IPS-18a (cell line): Measurements from ENCODE around the gene TTI1.

Source experiments
- H3K27ac ChIP-seq: one replicate; pipeline ENCODE4 v1.5.1; 2013; ENCODE audit warnings: low read length
- H3K27me3 ChIP-seq: one replicate; pipeline ENCODE4 v1.6.1; 2013; ENCODE audit warnings: mild to moderate bottlenecking, low read length; ENCODE audit not compliant: control insufficient read depth, insufficient read depth
- H3K36me3 ChIP-seq: one replicate; pipeline ENCODE4 v1.6.1; 2013; ENCODE audit warnings: low read depth, low read length; ENCODE audit not compliant: control insufficient read depth
- H3K4me1 ChIP-seq: one replicate; pipeline ENCODE4 v1.6.1; 2013; ENCODE audit warnings: low read depth, low read length; ENCODE audit not compliant: control insufficient read depth
- H3K4me3 ChIP-seq: one replicate; pipeline ENCODE4 v1.5.1; 2013; ENCODE audit warnings: low read length
- H3K9ac ChIP-seq: one replicate; pipeline ENCODE4 v1.6.1; 2013; ENCODE audit warnings: mild to moderate bottlenecking, low read length, moderate library complexity
- H3K9me3 ChIP-seq: one replicate; pipeline ENCODE4 v1.6.1; 2013; ENCODE audit warnings: low read depth, low read length; ENCODE audit not compliant: control insufficient read depth

The TTI1 gene

GRCh38 chr20:37939701-37940560 is 93.3 kb downstream of the TTI1 start:
- no peaks in the 10 kb centered on the region for H3K9me3 ChIP-seq
- no peak overlapping the region for H3K27ac ChIP-seq
- no peaks in the 10 kb centered on the region for H3K36me3 ChIP-seq
- no peak overlapping the region for H3K4me3 ChIP-seq
- H3K4me1 ChIP-seq, result no peaks in the 10 kb centered on the region
- H3K27me3 ChIP-seq, result no peaks in the 10 kb centered on the region
- H3K9ac ChIP-seq, result no peak overlapping the region

- Histone ChIP-seq H3K36me3 (no peaks in the 10 kb centered on the region), H3K27me3 (no peaks in the 10 kb centered on the region), H3K27ac (no peak overlapping the region), H3K4me3 (no peak overlapping the region), H3K4me1 (no peaks in the 10 kb centered on the region), H3K9ac (no peak overlapping the region), H3K9me3 (no peaks in the 10 kb centered on the region)
Observed at GRCh38 chr20:37938954-37939353, 94.3 kb downstream of the TTI1 start.

GRCh38 chr20:37938181-37938750 is 95.0 kb downstream of the TTI1 start:
- Histone ChIP-seq H3K9ac (no peak overlapping the region), H3K9me3 (no peaks in the 10 kb centered on the region), H3K4me1 (peaks cover 4% of the 10 kb centered on the region), H3K36me3 (no peaks in the 10 kb centered on the region), H3K4me3 (no peak overlapping the region), H3K27me3 (no peaks in the 10 kb centered on the region), H3K27ac (no peak overlapping the region)

DNA sequence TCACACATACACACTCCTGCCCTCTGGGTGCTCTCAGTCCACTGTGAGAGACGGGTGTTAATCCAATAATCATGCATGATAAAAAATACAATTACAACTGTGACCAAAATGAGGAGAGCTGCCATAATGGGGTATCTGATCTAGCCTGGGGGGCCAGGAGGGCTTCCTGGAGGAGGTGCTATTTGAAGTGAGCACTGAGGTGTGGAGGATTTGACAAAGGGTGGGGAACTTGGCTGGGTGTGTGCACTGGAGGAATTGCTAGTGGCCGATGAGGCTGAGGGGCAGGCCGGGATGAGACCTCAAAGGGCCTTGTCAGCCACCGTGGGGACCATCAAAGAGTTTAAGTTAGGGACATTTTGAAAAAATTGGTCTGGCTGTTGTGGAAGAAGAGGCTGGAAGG is 95.6 kb downstream of the TTI1 start:
- Histone ChIP-seq H3K9ac (no peak overlapping the region), H3K4me1 (peaks cover 8% of the 10 kb centered on the region), H3K9me3 (no peaks in the 10 kb centered on the region)

DNA sequence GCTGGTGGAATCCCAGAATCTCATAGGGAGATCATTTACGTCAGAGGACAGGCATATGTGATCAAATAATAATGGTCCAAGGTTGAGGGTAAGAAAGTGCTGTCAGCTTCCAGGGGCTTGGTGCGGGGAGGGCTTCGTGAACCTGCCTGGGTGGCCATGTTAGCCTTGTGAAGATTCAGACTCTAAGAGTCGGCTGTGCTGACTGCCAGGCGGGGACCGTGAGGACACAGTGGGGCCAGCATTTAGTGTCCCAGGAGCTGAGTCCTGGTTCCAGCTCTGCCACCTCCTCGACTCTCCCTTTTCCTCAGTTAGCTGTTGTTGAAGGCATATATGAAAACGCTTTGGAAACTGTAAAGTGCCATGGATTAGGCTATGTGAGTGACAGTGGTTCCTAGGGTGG is 96.8 kb downstream of the TTI1 start:
- H3K27me3 ChIP-seq, result no peaks in the 10 kb centered on the region
- no peaks in the 10 kb centered on the region for H3K36me3 ChIP-seq
- no peak overlapping the region for H3K27ac ChIP-seq
- H3K4me3 ChIP-seq, result no peak overlapping the region
- no peaks in the 10 kb centered on the region for H3K9me3 ChIP-seq
- H3K9ac ChIP-seq, result no peak overlapping the region
- peaks cover 8% of the 10 kb centered on the region for H3K4me1 ChIP-seq

More for the DNA sequence above, 95.6 kb downstream of the TTI1 start:
- H3K36me3 ChIP-seq, result no peaks in the 10 kb centered on the region
- no peaks in the 10 kb centered on the region for H3K27me3 ChIP-seq
- H3K4me3 ChIP-seq, result no peak overlapping the region
- no peak overlapping the region for H3K27ac ChIP-seq

DNA sequence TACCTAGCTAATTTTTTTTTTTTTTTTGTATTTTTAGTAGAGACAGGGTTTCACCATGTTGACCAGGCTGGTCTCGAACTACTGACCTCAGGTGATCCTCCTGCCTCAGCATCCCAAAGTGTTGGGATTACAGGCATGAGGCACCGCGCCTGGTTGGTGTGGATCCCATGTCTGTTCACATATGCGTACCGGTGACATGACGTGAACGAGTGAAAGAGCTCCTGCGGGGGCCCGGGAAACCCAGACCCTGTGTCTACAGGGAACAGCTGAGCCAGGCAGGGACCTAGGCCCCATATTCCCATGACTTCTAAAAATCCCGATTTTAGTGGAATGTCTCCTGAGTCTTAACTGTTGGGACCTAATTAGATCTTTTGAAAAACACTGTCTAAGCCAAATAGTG is 97.2 kb downstream of the TTI1 start:
- H3K9me3 ChIP-seq, result no peaks in the 10 kb centered on the region
- no peak overlapping the region for H3K27ac ChIP-seq
- H3K27me3 ChIP-seq, result no peaks in the 10 kb centered on the region
- H3K36me3 ChIP-seq, result no peaks in the 10 kb centered on the region
- H3K4me3 ChIP-seq, result no peak overlapping the region
- H3K9ac ChIP-seq, result no peak overlapping the region
- peaks cover 8% of the 10 kb centered on the region for H3K4me1 ChIP-seq

DNA sequence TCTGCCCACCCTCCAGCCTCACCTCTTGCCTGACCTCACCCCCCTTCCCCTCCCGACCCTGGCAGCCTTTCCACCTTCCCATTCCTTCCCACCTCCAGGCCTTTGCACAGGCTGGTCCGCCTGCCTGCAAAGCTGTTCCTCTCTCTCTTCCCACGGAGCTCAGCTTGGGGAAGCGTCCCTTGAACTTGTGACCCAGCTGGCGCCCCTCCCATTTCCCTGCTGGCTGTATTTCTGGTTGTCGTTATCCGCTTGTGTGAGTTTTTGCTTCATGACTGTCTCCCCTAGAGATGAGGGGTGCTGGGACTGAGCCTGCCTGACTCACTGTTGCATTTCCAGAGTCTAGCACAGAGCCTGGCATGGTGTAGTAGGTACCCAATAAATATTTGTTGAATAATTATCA is 97.8 kb downstream of the TTI1 start:
- no peak overlapping the region for H3K27ac ChIP-seq
- no peaks in the 10 kb centered on the region for H3K36me3 ChIP-seq
- H3K9ac ChIP-seq, result no peak overlapping the region
- peaks cover 8% of the 10 kb centered on the region for H3K4me1 ChIP-seq
- H3K27me3 ChIP-seq, result no peaks in the 10 kb centered on the region
- no peak overlapping the region for H3K4me3 ChIP-seq
- H3K9me3 ChIP-seq, result no peaks in the 10 kb centered on the region

GRCh38 chr20:37934634-37935375 is 98.5 kb downstream of the TTI1 start:
- Histone ChIP-seq H3K27ac (no peak overlapping the region), H3K4me3 (no peak overlapping the region), H3K4me1 (peaks cover 8% of the 10 kb centered on the region), H3K27me3 (no peaks in the 10 kb centered on the region), H3K9ac (no peak overlapping the region), H3K36me3 (no peaks in the 10 kb centered on the region), H3K9me3 (no peaks in the 10 kb centered on the region)

GRCh38 chr20:37933786-37934633 is 99.2 kb downstream of the TTI1 start:
- peaks cover 8% of the 10 kb centered on the region for H3K4me1 ChIP-seq
- no peaks in the 10 kb centered on the region for H3K9me3 ChIP-seq
- no peak overlapping the region for H3K9ac ChIP-seq
- H3K27me3 ChIP-seq, result no peaks in the 10 kb centered on the region
- H3K36me3 ChIP-seq, result no peaks in the 10 kb centered on the region
- H3K4me3 ChIP-seq, result no peak overlapping the region
- H3K27ac ChIP-seq, result no peak overlapping the region
